Mammary epithelial cell (primary cell): ENCODE data around the gene ABCA9.

ENCODE experiments used
- EZH2 ChIP-seq: IDR thresholded peaks from 2 replicates; pipeline ENCODE4 v1.6.1; 2012; ENCODE audit warnings: low read length, inconsistent platforms, borderline replicate concordance
- TF ChIP-seq, protein P1 (sequence below), 2 donors: IDR thresholded peaks in 1 of 2; conservative IDR thresholded peaks in 1 of 2; 2 replicates each; pipeline ENCODE4 v1.5.1; 2011 to 2012; ENCODE audit warnings: inconsistent platforms in 2 of 2, low read length in 2 of 2, mild to moderate bottlenecking in 2 of 2, control low read depth in 1 of 2, low read depth in 1 of 2; ENCODE audit not compliant: insufficient read depth in 1 of 2; ENCODE audit errors: extremely low read depth in 1 of 2

DNA sequence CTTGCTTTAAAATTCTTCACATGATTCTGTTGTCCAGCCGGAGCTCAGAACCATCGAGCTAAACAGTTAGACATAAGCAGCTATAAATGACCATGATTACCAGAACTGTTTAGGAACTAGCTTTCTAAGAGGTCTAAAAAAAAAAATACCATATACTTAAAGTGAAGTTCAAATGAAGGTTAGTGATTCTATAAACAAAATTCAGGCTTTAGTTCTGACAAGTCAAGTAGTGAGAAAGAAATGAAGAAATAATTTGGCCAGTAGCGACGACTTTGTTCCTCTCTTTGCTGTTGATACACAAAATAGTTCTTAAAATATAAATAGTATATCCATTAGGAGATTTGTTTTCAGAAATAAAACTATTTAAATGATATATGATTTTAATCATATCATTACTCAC is 133.2 kb downstream of the ABCA9 start:
- TF ChIP-seq, protein P1, sequence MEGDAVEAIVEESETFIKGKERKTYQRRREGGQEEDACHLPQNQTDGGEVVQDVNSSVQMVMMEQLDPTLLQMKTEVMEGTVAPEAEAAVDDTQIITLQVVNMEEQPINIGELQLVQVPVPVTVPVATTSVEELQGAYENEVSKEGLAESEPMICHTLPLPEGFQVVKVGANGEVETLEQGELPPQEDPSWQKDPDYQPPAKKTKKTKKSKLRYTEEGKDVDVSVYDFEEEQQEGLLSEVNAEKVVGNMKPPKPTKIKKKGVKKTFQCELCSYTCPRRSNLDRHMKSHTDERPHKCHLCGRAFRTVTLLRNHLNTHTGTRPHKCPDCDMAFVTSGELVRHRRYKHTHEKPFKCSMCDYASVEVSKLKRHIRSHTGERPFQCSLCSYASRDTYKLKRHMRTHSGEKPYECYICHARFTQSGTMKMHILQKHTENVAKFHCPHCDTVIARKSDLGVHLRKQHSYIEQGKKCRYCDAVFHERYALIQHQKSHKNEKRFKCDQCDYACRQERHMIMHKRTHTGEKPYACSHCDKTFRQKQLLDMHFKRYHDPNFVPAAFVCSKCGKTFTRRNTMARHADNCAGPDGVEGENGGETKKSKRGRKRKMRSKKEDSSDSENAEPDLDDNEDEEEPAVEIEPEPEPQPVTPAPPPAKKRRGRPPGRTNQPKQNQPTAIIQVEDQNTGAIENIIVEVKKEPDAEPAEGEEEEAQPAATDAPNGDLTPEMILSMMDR (conservative IDR thresholded peaks at IDR 0.05 in 1 of 2, IDR thresholded peaks at IDR 0.05 in 1 of 2; ENCODE audit: extremely low read depth in 1 of 2, insufficient read depth in 1 of 2, low read depth in 1 of 2, low read length in 2 of 2): no peak
- TF ChIP-seq EZH2: no peak
